BE2C (cell line): ENCODE measurements around the gene UBP1.
"Not testable (repeated sequence)": the region's sequence is repeated elsewhere in the genome, so short reads cannot be mapped to it uniquely, and the experiment has no call there.

Source experiments
- DNase-seq: peaks from one replicate; pipeline ENCODE4 v3.0.0-alpha.2; 2020
- H3K27me3 ChIP-seq: fragments of 250-450 bp; sonication (Bioruptor Pico); 2 replicates; pipeline ENCODE4 v1.5.1; 2020; ENCODE audit warnings: mild to moderate bottlenecking
- H3K36me3 ChIP-seq: fragments of 250-450 bp; sonication (Bioruptor Pico); 2 replicates; pipeline ENCODE4 v1.5.1; 2020; ENCODE audit warnings: mild to moderate bottlenecking
- H3K4me1 ChIP-seq: fragments of 250-450 bp; sonication (Bioruptor Pico); 2 replicates; pipeline ENCODE4 v1.5.1; 2020
- H3K4me3 ChIP-seq: 2 replicates; pipeline ENCODE4 v1.5.1; 2011; ENCODE audit warnings: low read depth, low read length
- H3K9me3 ChIP-seq: fragments of 250-450 bp; sonication (Bioruptor Pico); 2 replicates; pipeline ENCODE4 v1.5.1; 2020
- TF ChIP-seq, protein P1 (sequence below): IDR thresholded peaks from 2 replicates; pipeline ENCODE4 v1.5.1; 2012; ENCODE audit warnings: mild to moderate bottlenecking, low read depth, low read length

Gene UBP1

DNA sequence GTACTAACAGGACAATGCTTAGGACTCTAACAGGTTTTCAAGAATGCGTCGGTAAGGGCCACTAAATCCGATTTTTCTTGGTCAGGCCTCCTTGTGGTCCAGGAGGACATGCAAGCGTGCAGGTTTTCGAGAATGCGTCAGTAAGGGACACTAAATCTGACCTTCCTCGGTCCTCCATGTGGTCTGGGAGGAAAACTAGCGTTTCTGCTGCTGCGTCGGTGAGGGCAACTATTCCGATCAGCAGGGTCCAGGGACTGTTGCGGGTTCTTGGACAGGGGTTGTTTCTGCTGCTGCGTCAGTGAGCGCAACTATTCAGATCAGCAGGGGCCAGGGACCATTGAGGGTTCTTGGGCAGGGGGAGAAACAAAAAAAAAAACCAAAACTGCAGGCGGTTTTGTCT, 7.8 kb upstream of the UBP1 start:
- Histone ChIP-seq H3K36me3 (no peaks in the 10 kb centered on the region), H3K4me3 (peak overlapping the region; percentile 61), H3K4me1 (no peaks in the 10 kb centered on the region), H3K27me3 (no peaks in the 10 kb centered on the region), H3K9me3 (no peaks in the 10 kb centered on the region)
- DNase-seq = no peak
- TF ChIP-seq, protein P1, sequence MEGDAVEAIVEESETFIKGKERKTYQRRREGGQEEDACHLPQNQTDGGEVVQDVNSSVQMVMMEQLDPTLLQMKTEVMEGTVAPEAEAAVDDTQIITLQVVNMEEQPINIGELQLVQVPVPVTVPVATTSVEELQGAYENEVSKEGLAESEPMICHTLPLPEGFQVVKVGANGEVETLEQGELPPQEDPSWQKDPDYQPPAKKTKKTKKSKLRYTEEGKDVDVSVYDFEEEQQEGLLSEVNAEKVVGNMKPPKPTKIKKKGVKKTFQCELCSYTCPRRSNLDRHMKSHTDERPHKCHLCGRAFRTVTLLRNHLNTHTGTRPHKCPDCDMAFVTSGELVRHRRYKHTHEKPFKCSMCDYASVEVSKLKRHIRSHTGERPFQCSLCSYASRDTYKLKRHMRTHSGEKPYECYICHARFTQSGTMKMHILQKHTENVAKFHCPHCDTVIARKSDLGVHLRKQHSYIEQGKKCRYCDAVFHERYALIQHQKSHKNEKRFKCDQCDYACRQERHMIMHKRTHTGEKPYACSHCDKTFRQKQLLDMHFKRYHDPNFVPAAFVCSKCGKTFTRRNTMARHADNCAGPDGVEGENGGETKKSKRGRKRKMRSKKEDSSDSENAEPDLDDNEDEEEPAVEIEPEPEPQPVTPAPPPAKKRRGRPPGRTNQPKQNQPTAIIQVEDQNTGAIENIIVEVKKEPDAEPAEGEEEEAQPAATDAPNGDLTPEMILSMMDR = no peak

DNA sequence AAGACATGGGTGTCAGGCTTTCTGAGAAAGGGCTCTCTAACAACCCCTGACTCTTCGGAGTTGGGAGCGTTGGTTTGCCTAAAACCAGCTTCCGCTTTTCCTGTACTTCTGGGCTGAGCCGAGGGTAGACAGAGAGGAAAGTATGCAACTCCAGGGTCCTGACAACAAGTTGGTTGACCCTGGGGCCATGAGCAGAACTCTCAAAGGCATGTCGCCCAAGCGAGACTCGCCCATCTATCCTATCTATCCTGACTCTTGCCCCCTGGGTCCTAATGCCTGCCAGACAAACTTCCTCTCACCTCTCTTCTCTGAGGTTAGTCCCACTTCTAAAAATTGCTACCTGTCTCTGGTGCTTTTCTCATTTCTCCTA, 7.0 kb upstream of the UBP1 start:
- peak; percentile 23 for DNase-seq
- not testable (repeated sequence) for H3K36me3 ChIP-seq, H3K27me3 ChIP-seq, H3K9me3 ChIP-seq, H3K4me1 ChIP-seq
- peak overlapping the region; percentile 61 for H3K4me3 ChIP-seq

DNA sequence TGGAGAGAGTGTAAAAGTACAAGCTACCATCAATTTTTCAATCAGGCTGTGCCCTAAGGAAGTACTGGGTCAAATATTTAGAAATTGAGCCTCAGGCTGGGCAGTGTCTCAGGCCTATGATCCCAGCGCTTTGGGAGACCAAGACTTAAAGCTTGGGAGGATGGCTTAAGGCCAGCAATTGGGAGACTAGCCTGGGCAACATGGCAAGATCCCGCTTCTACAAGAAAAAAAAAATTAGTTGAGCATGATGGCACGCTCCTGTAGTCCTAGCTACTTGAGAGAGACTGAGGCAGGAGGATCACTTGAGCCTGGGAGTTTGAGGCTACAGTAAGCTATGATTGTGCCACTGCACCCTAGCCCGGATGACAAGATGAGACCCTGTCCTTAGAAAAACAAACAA, 2.0 kb upstream of the UBP1 start:
- no peaks in the 10 kb centered on the region for H3K4me1 ChIP-seq
- H3K9me3 ChIP-seq = no peaks in the 10 kb centered on the region
- DNase-seq = no peak
- H3K27me3 ChIP-seq = no peaks in the 10 kb centered on the region
- TF ChIP-seq, protein P1 = no peak
- no peak overlapping the region for H3K4me3 ChIP-seq
- H3K36me3 ChIP-seq = no peaks in the 10 kb centered on the region

DNA sequence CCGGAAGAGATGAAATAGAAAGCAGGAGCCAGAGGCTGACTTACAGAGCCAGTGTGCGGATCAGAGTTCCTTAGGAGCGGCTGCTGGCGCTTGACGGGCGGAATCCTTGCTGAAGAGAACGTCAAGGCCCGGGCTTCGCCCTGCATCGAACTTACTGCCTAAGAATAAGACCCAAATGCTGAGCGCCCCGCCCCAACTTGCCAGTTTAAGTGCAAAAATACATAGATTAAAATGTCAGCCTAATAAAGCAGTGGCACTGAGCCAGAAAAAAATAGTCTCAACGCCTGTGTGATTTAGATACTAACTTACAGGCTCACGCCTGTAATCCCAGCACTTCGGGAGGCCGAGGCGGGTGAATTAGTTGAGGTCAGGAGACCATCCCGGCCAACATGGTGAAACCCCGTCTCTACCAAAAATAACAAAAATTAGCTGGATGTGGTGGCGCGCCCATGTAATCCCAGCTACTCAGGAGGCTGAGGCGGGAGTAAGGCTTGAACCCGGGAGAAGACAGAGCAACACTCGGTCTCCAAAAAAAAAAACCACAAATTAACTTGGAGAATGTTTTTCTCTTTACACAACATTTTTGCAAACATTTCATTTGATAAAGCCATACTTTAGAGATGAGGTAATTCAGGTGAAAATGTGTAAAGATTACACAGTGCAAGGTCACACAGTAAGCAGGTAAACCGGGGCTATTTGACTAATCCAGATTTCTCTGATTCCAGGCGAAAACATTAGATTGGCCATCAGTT, 1.2 kb upstream of the UBP1 start:
- Histone ChIP-seq H3K4me3 (peak overlapping the region; percentile 81), H3K4me1 (no peaks in the 10 kb centered on the region), H3K9me3 (no peaks in the 10 kb centered on the region), H3K27me3 (no peaks in the 10 kb centered on the region), H3K36me3 (no peaks in the 10 kb centered on the region)
- DNase-seq = no peak
- TF ChIP-seq, protein P1 = no peak

DNA sequence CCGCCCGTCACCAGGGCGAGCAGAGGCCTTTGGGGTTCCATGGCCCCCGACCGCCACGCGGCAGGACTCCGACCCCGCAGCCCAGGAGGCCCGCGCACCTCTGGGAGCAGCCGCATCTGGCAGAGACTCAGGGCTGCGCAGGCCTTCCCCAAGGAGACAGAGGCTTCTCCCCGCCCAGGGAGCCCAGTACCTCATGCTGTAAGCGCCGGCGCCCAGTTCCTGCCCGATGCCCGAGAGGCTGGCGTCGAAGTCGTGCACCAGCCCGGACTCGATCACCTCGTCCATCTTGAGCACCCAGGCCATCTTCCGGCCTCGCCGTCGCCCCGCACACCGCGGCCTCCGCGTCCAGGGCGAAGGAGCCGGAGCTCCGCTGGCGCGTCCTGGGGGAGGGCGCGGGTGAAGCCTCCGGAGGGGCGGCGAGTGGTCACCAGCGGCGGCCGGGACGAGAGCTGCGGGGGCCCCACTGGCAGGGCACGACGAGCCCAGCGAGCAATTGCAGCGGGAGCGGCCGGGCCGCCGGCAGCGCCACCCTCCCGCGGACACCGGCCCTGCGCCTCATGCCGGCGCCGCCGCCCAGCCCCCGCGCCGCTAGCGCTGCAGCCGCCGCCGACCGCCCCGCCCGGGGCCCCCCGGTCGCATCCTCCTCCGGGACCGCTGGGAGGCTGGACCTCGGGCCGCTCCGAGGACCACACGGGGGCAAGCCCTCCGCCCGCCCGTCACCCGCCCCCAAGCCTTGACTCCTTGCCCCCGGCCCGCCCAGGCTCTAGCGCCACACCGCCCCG, 468 bp downstream of the UBP1 start:
- peak; percentile 36 for DNase-seq
- Histone ChIP-seq H3K4me1 (no peaks in the 10 kb centered on the region), H3K9me3 (no peaks in the 10 kb centered on the region), H3K4me3 (peak overlapping the region; percentile 83), H3K36me3 (no peaks in the 10 kb centered on the region), H3K27me3 (no peaks in the 10 kb centered on the region)
- TF ChIP-seq, protein P1 = no peak

DNA sequence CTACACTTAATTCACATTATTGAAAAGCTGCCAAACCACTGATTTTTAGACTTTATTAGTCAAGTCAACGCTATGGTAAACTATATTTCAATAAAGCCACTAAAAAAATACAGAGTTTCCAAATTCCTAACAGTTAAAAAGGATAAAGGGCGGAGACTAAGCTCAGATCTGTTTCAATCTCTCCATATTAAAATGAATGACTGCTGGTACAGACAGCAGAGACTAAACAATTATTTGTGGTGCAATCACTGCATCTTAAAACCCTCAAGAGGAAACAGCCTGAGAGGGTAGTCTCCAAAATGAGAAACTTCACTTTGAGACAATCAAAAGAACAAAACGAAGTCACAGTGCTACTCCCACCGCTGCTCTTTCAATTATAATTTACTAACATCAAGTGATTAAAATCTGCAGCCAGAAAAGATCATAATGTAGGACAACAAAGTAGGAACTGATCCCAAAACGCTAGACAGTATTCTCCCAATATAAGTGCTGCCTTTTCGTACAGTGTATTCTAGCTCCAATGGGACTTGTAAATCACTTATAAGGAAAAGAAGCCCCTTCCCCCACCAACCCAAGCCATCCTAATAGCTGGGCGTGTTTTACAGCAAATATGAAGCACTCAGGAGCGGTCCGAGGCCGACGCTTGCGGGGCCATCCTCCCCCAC, 1.2 kb downstream of the UBP1 start:
- TF ChIP-seq, protein P1 = no peak
- no peaks in the 10 kb centered on the region for H3K4me1 ChIP-seq
- H3K9me3 ChIP-seq = no peaks in the 10 kb centered on the region
- H3K4me3 ChIP-seq = peak overlapping the region; percentile 83
- H3K27me3 ChIP-seq = no peaks in the 10 kb centered on the region
- no peak for DNase-seq
- no peaks in the 10 kb centered on the region for H3K36me3 ChIP-seq
